SW 1271 (cell line): ENCODE measurements around the gene GNG8.

Experiments
- DNase-seq, 2 experiments: peaks; one replicate each; lab custom pipeline; 2025; lab: John Stamatoyannopoulos, UW

GNG8 gene

GRCh38 chr19:46635920-46636761 is at the start of gene GNG8:
GNG8 (minus strand) TSS chr19:46636202; CDS start chr19:46634682, 1,520 bp downstream.
- no peak for DNase-seq

- no peak for DNase-seq
These were observed 49.2 kb upstream of the GNG8 start for GRCh38 chr19:46685189-46685588.

GRCh38 chr19:46678110-46678732 is 42.2 kb upstream of the GNG8 start:
- DNase-seq = no peak

- DNase-seq = peak in 1 of 2 experiments; percentile 41
These were observed 38.6 kb upstream of the GNG8 start for GRCh38 chr19:46674416-46675178.

GRCh38 chr19:46670813-46671212 is 34.8 kb upstream of the GNG8 start:
- DNase-seq = peak in 1 of 2 experiments; percentile 12

- DNase-seq = no peak
These were observed 32.7 kb upstream of the GNG8 start for GRCh38 chr19:46668662-46669061.

GRCh38 chr19:46665072-46665471 is 29.1 kb upstream of the GNG8 start:
- DNase-seq = no peak

- peak; percentile 44 to 80 for DNase-seq
These were observed 26.0 kb upstream of the GNG8 start for GRCh38 chr19:46661735-46662592.

GRCh38 chr19:46661020-46661731 is 25.2 kb upstream of the GNG8 start, which contains the start of gene DACT3:
DACT3 (minus strand) TSS chr19:46661182; CDS start chr19:46661064, 118 bp downstream.
- DNase-seq = peak; percentile 96 to 97

GRCh38 chr19:46660551-46661019 is 24.6 kb upstream of the GNG8 start:
- DNase-seq = no peak

GRCh38 chr19:46660008-46660517 is 24.1 kb upstream of the GNG8 start:
- no peak for DNase-seq

GRCh38 chr19:46659151-46660007 is 23.4 kb upstream of the GNG8 start:
- DNase-seq = no peak

- no peak for DNase-seq
These were observed 20.5 kb upstream of the GNG8 start for GRCh38 chr19:46656541-46656940.

- DNase-seq = no peak
These were observed 18.7 kb upstream of the GNG8 start for GRCh38 chr19:46654621-46655152.

GRCh38 chr19:46650445-46650844 is 14.4 kb upstream of the GNG8 start:
- DNase-seq = no peak

- no peak for DNase-seq
These were observed 13.3 kb upstream of the GNG8 start for GRCh38 chr19:46648961-46649960.

GRCh38 chr19:46648060-46648960 is 12.3 kb upstream of the GNG8 start:
- DNase-seq = no peak
